GM18868 (cell line): ENCODE results near the gene C3orf62.

Experiments used
- ATAC-seq: cut with Tn5 transposase; IDR thresholded peaks from one replicate; pipeline ENCODE4 v1.9.1; 2021; ENCODE audit warnings: mild to moderate bottlenecking, moderate library complexity; ENCODE audit not compliant: unreplicated experiment

The C3orf62 gene

DNA sequence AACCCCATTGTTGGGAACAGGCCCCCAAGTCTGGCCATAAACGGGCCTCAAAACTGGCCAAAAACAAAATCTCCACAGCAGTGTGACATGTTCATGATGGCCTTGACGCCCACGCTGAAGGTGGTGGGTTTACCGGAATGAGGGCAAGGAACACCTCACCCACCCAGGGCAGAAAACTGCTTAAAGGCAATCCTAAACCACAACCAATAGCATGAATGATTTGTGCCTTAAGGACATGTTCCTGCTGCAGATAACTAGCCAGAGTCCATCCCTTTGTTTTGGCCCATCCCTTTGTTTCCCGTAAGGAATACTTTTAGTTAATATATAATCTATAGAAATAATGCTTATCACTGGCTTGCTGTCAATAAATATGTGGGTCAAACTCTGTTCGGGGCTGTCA is 57.9 kb downstream of the C3orf62 start:
- no peak for ATAC-seq
